Activated T-cell treated with anti-CD3 and anti-CD28 coated beads, Interleukin-2, amount 50 U/mL, for 48 hours (primary cell): Measurements from ENCODE around the gene PALLD.
"Not testable (repeated sequence)": the region's sequence is repeated elsewhere in the genome, so short reads cannot be mapped to it uniquely, and the experiment has no call there.

Source experiments
- DNase-seq, 2 experiments: peaks; one replicate each; pipeline ENCODE4 v3.0.0-alpha.2; 2020

The PALLD gene

GRCh38 chr4:168711197-168712140 is 214.6 kb downstream of the PALLD start:
- no peak for DNase-seq

DNA sequence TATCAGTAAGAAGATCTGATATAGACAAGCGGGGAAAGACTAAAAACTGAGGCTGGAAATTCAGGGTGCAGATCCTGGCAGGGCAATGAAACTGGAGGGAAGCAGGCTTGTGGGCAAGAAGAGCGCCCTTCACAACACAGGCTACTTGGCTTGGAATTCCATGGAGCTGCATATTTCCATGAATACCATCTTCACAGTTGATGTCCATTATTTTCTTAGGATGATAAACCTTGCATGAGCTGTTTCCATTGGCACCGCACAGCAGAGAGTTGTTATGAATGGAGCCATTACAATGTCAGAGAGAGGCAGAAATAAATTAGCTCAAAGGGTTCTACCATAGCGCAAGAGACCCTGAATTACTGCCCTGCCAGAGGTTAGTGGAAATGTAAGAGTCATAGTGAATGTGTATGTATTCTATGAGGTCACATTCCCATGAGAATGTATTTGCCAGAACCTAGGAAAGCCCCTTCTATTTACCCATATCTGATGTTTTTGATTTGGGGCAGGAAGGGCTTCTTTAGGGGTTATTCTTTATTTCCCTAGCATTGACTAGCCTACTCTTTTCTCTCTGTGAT is 215.6 kb downstream of the PALLD start:
- no peak for DNase-seq

- DNase-seq = no peak
Measured at GRCh38 chr4:168713253-168713652, 216.4 kb downstream of the PALLD start.

GRCh38 chr4:168715896-168716295 is 219.0 kb downstream of the PALLD start:
- no peak for DNase-seq

DNA sequence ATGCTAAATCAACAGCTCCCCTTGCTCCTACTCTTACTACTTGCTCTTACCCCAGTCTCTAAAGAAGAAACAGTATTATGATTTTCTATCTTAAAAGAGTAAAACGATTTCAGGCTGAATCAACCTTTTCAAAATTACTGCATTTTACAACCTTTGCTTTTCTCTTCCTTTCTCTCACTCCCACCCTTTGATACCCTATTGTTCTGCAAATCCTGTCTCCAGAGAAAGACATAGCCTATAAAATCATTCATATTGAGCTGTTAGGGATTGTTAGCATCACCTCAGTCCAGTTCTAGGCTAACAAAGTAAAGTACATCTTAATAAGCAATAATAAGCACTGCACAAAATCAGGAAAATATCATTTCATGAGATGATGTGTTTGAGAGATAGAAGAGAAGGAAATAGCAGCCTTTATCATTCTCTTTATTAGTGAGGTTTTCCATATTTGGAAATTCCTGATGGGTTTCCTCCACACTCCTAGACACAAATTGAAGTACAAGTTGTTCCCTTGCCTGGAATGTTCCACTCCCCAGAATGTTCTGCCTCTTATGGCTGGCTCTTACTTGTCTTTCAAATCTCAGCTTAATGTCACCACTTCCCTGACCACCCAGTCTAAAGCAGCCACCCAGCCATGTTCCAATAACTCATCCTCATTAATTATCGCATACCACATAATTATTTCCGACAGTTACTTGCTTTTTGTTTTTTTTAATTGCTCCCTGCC is 219.7 kb downstream of the PALLD start:
- no peak for DNase-seq

DNA sequence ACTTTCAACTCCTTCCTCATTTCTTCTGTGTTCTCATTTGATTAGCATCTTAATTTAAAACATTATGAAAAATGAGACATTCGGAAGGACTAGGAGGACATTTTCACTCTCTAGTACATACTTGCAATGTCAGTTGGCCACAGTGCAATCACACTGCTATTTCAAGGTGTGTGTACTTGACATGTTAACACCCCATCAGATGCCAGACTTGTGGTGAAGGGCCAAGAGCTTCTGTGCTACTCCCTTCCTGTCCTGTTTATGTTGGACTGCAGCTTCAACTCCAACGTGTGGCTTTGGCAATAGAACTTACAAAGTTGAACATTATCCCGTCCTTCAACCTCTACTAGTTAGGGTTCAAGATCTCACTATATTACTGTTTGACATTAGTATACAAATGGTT is 221.0 kb downstream of the PALLD start:
- no peak for DNase-seq

GRCh38 chr4:168719725-168720124 is 222.9 kb downstream of the PALLD start:
- DNase-seq = no peak

DNA sequence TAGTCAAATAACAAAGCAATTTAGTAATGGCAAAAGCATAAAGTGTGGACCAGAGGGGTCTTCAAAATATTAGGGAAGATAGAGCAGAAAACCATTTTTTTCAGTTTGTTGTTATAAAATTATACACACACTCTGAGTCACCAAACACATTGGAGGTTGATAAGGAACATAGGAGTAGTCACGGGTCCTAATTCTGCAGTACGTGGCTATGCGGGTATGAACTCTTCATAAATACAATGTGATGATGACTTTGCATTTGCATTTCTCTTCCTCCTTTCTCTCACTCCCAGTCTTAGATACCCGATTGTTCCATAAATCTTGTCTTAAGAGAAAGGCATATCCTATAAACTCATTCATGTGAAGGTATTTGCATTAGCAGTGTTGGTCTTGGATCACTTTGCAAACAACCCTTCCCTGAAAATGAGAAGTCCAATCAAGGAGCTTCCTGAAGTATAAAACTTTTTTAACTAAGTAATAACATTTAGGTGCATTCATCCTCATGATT is 223.6 kb downstream of the PALLD start:
- no peak for DNase-seq

GRCh38 chr4:168722391-168722790 is 225.5 kb downstream of the PALLD start:
- DNase-seq = no peak

DNA sequence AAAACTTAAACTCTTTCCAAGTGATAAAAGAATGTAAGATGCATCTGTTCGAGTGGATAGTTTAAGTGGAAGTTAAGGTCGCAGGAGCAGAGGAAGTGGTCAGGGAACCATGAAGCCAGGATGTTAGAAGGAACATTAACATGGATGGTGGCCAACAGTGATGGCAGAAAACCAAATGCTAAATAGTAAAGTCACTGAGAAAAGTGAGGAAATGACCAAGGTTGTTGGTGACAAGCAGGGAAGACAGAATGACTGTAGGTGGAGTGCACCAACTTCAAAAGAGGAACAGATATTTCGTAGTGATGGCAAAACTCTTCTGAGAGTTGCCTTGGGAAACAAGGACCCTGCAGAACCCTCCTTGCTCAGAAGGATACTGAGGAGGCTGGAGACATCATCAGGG is 226.2 kb downstream of the PALLD start:
- no peak for DNase-seq

GRCh38 chr4:168723569-168723968 is 226.7 kb downstream of the PALLD start:
- no peak for DNase-seq

GRCh38 chr4:168724243-168724642 is 227.4 kb downstream of the PALLD start:
- DNase-seq = no peak

- no peak for DNase-seq
Measured at GRCh38 chr4:168724686-168725411, 228.0 kb downstream of the PALLD start.

- DNase-seq = no peak
Measured at GRCh38 chr4:168725930-168726329, 229.1 kb downstream of the PALLD start.

- DNase-seq = not testable (repeated sequence)
Measured at GRCh38 chr4:168727181-168727580, 230.3 kb downstream of the PALLD start.

- no peak for DNase-seq
Measured at GRCh38 chr4:168731006-168731636, 234.3 kb downstream of the PALLD start.

DNA sequence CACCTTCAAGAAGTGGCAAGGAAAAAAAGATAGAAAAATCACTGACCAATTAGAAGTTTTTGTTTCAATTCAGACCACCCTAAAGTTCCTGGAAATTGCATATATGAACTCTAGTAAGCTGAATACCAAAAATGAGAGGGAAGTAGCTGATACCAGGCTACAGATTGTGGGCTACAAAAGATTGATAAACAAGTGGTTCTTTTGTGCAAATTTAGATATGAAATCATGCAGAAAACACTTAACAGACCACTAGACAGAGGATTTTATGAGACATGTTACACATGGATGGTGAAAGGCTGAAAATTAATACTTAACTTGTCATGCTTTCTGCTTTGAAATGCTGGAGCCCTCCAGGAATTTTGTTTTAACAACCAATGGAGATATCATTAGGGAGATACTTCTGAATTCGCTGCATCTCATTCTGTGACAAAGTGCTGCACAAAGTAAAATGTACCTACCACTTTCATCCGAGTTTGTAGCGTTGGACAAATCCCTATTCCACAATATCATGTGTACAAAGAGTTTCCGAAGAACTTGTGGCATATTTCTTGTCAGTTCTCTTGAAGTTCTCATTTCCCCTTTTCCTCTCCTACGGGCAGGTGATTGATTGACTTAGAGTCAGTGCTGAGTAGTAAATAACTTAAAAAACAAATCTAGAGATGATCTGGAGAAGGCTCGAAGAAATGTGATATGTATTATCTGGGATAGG is 235.0 kb downstream of the PALLD start:
- no peak for DNase-seq

DNA sequence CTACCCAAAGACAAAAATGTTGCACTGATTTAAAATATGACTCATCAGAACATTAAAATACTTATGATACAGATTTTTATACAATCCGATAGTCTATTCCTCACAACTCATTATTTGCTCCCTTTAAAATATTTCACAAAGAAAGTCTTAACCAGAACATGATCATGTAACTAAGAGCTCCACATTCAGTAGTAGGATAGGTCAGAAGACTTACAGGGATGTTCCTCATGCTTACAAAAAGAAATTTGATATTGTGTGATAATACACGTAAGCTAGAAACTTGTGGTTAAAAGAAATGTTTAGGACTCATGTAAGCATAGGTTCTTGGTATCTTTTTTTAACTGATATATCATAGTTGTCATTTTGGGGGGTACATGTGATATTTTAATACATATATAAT is 235.9 kb downstream of the PALLD start:
- no peak for DNase-seq

GRCh38 chr4:168734703-168735678 is 238.1 kb downstream of the PALLD start:
- DNase-seq = no peak

DNA sequence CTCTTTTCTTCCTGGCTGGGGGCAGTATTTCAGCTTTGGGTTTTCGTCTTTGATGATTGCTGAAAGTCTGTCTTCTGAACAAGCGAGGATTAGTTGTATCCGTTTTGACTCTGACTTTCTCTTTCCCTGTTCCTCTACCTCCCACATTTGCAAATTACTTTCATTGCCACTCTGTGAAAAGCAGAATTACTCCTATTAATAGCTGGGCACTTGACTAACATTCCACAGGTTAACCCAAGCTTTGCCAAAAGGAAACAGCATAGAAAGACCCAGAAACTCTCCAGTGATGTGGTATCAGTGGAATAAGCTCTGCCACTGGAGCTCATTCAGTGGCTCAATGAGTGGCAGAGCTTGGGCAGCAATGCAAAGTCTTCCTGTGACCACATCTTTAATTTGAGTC is 238.9 kb downstream of the PALLD start:
- no peak for DNase-seq
